ENCODE results near the gene RPL29.

The RPL29 gene

GRCh38 chr3:51980253-51980652, 15.4 kb downstream of the RPL29 start:
- ChIA-PET POLR2A (no interaction called here), CTCF (no interaction called here)
- TF ChIP-seq NFRKB (IDR thresholded peaks at IDR 0.05) (no peak), TARDBP (IDR thresholded peaks at IDR 0.05) (no peak), L3MBTL2 (conservative IDR thresholded peaks at IDR 0.05) (no peak), LEF1 (IDR thresholded peaks at IDR 0.05; ENCODE audit: borderline replicate concordance) (no peak), ARNT (IDR thresholded peaks at IDR 0.05) (no peak), FOXA1 (IDR thresholded peaks at IDR 0.05) (no peak), ZNF384 (IDR thresholded peaks at IDR 0.05) (no peak), PKNOX1 (IDR thresholded peaks at IDR 0.05) (no peak), FOXM1 (IDR thresholded peaks at IDR 0.05; ENCODE audit: borderline replicate concordance) (no peak), ELF4 (IDR thresholded peaks at IDR 0.05) (no peak), FOXK2 (IDR thresholded peaks at IDR 0.05) (no peak), HDGF (IDR thresholded peaks at IDR 0.05; ENCODE audit: borderline replicate concordance) (no peak), CTBP1 (IDR thresholded peaks at IDR 0.05; ENCODE audit: borderline replicate concordance) (no peak)
- DNase-seq (ENCODE audit: extremely low spot score): no peak

- DNase-seq (ENCODE audit: extremely low spot score): no peak
- ChIA-PET CTCF (no interaction called here), POLR2A (interaction anchor here (1.7 to 1.8 kb wide), 2 partner anchors 9 to 17 kb away, joined by 3 to 10 read pairs; partner anchors contain the start of gene RPL29)
Observed at GRCh38 chr3:51978143-51978502, 17.6 kb downstream of the RPL29 start.

GRCh38 chr3:51977446-51978142, 18.1 kb downstream of the RPL29 start:
- TF ChIP-seq ZNF384 (IDR thresholded peaks at IDR 0.05) (no peak), BHLHE40 (IDR thresholded peaks at IDR 0.05; ENCODE audit: borderline replicate concordance) (no peak), NFRKB (IDR thresholded peaks at IDR 0.05) (no peak), L3MBTL2 (conservative IDR thresholded peaks at IDR 0.05) (no peak), ARNT (IDR thresholded peaks at IDR 0.05) (no peak), SUZ12 (IDR thresholded peaks at IDR 0.05) (no peak), TARDBP (IDR thresholded peaks at IDR 0.05) (no peak), HDGF (IDR thresholded peaks at IDR 0.05; ENCODE audit: borderline replicate concordance) (no peak), CTBP1 (IDR thresholded peaks at IDR 0.05; ENCODE audit: borderline replicate concordance) (no peak), SP1 (IDR thresholded peaks at IDR 0.05) (no peak), ELF4 (IDR thresholded peaks at IDR 0.05) (no peak), LEF1 (IDR thresholded peaks at IDR 0.05; ENCODE audit: borderline replicate concordance) (no peak)
- POLR2A ChIA-PET: interaction anchor here (0.6 to 2.0 kb wide), 3 partner anchors 8 to 18 kb away, joined by 3 to 6 read pairs (median 4); partner anchors contain the start of gene RPL29
- no peak for DNase-seq (ENCODE audit: extremely low spot score)
- CTCF ChIA-PET: no interaction called here

More at GRCh38 chr3:51978143-51978502, 17.6 kb downstream of the RPL29 start:
- TF ChIP-seq ZNF384 (IDR thresholded peaks at IDR 0.05): no peak
- no peak for TF ChIP-seq FOXK2 (IDR thresholded peaks at IDR 0.05)
- TF ChIP-seq LEF1 (IDR thresholded peaks at IDR 0.05; ENCODE audit: borderline replicate concordance): no peak
- TF ChIP-seq FOXM1 (IDR thresholded peaks at IDR 0.05; ENCODE audit: borderline replicate concordance): no peak

- no peak for TF ChIP-seq HDGF (IDR thresholded peaks at IDR 0.05; ENCODE audit: borderline replicate concordance)
- TF ChIP-seq FOXM1 (IDR thresholded peaks at IDR 0.05; ENCODE audit: borderline replicate concordance): no peak
- TF ChIP-seq FOXA1 (IDR thresholded peaks at IDR 0.05): no peak
- no peak for TF ChIP-seq SP1 (IDR thresholded peaks at IDR 0.05)
- no peak for TF ChIP-seq BHLHE40 (IDR thresholded peaks at IDR 0.05; ENCODE audit: borderline replicate concordance)
- TF ChIP-seq ZNF384 (IDR thresholded peaks at IDR 0.05): no peak
- ChIA-PET POLR2A (interaction anchor here (0.6 to 4.2 kb wide), 4 partner anchors 9 to 34 kb away, joined by 3 to 52 read pairs (median 5); partner anchors contain the start of genes PARP3, PCBP4, RPL29 and RRP9), CTCF (no interaction called here)
- DNase-seq (ENCODE audit: extremely low spot score): peak; percentile 54
Observed at GRCh38 chr3:51975852-51976549, 19.7 kb downstream of the RPL29 start.

GRCh38 chr3:51974963-51975851, 20.5 kb downstream of the RPL29 start, which contains the start of gene ABHD14A:
ABHD14A (plus strand) TSS chr3:51975064; CDS start chr3:51975136, 72 bp downstream.
- ChIA-PET POLR2A (interaction anchor here (0.6 to 4.2 kb wide), 10 partner anchors 8 to 269 kb away, joined by 3 to 52 read pairs (median 6); partner anchors contain the start of genes ACY1, PARP3, PCBP4 and RPL29), CTCF (interaction anchor here (2.4 to 4.5 kb wide), 2 partner anchors 8 to 33 kb away, joined by 14 to 21 read pairs; partner anchors contain the start of genes ACY1, PARP3 and RRP9)
- no peak for TF ChIP-seq CTBP1 (IDR thresholded peaks at IDR 0.05; ENCODE audit: borderline replicate concordance)
- TF ChIP-seq PKNOX1 (IDR thresholded peaks at IDR 0.05): no peak
- TF ChIP-seq TARDBP (IDR thresholded peaks at IDR 0.05): no peak
- TF ChIP-seq ARNT (IDR thresholded peaks at IDR 0.05): no peak
- TF ChIP-seq FOXM1 (IDR thresholded peaks at IDR 0.05; ENCODE audit: borderline replicate concordance): no peak
- peak; percentile 82 for DNase-seq (ENCODE audit: extremely low spot score)
